Measurements from ENCODE around the gene SPP1. TPM values are rescaled to one million over a fixed set of nuclear protein-coding genes. Genes with fewer than 3 reads are reported as not detected.

Gene SPP1
- total RNA-seq, 1 experiment from 2014 or later, result 4.1 TPM

GRCh38 chr4:87953826-87954225, 21.7 kb upstream of the SPP1 start:
- BruUV-seq (replicated peaks), result no TSS peak
- Histone ChIP-seq H3K9ac (ENCODE audit: low read length) (no peak overlapping the region), H3K79me2 (ENCODE audit: insufficient read depth, low read length) (no peaks in the 10 kb centered on the region), H3K9me2 (ENCODE audit: insufficient read depth) (no peaks in the 10 kb centered on the region), H3K27me3 (ENCODE audit: insufficient read depth, low read length) (no peaks in the 10 kb centered on the region), H3K27ac (ENCODE audit: low read depth, low read length) (no peak overlapping the region), H3K36me3 (ENCODE audit: control insufficient read depth in 1 of 2, insufficient read depth in 2 of 2, low read length in 2 of 2) (no peaks in the 10 kb centered on the region), H3K4me2 (ENCODE audit: low read length) (no peak overlapping the region), H3K9me3 (ENCODE audit: control insufficient read depth in 1 of 2, insufficient read depth in 1 of 2, low read depth in 1 of 2, low read length in 2 of 2) (no peaks in the 10 kb centered on the region), H4K20me1 (ENCODE audit: insufficient read depth) (no peaks in the 10 kb centered on the region), H3K4me3 (replicated peaks in 1 of 2; ENCODE audit: low read depth in 1 of 2, low read length in 2 of 2) (no peak overlapping the region), H2AFZ (ENCODE audit: low read depth, low read length, poor library complexity, severe bottlenecking) (no peak overlapping the region), H3K4me1 (ENCODE audit: control insufficient read depth in 1 of 2, insufficient read depth in 2 of 2, low read length in 2 of 2) (peaks cover 0 to 8% of the 10 kb centered on the region in 2 experiments; a peak in 2 of 4 replicates)
- DNase-seq (ENCODE audit: low read depth, low spot score) (no peak), ATAC-seq (no peak)
- intact Hi-C loops (cut with micrococcal nuclease), result no loop called here
- POLR2A ChIA-PET, result no interaction called here
- RAD21 ChIA-PET (ENCODE audit: low non-redundant PET in 1 of 2, low total read pairs in 2 of 2, uncharacterized antibody in 2 of 2, unreplicated experiment in 2 of 2), result no interaction called here
- TF ChIP-seq CTCF (IDR thresholded peaks at IDR 0.05 in 2 of 3, conservative IDR thresholded peaks at IDR 0.05 in 1 of 3; ENCODE audit: borderline replicate concordance in 1 of 3, insufficient read depth in 1 of 3, low read depth in 2 of 3, low read length in 2 of 3) (no peak), CEBPB (IDR thresholded peaks at IDR 0.05; ENCODE audit: low read depth) (no peak), ZFX (IDR thresholded peaks at IDR 0.05) (no peak)
- CTCF ChIA-PET, result no interaction called here

- no peaks in the 10 kb centered on the region for H3K9me2 ChIP-seq (ENCODE audit: insufficient read depth)
- no peak overlapping the region for H3K4me3 ChIP-seq (replicated peaks in 1 of 2; ENCODE audit: low read depth in 1 of 2, low read length in 2 of 2)
- ChIA-PET CTCF (interaction anchor here (1.0 to 1.5 kb wide), 2 partner anchors 17 kb away, joined by 3 to 5 read pairs; no protein-coding TSS in a partner anchor), RAD21 (ENCODE audit: low non-redundant PET in 1 of 2, low total read pairs in 2 of 2, uncharacterized antibody in 2 of 2, unreplicated experiment in 2 of 2) (no interaction called here), POLR2A (no interaction called here)
- H3K9me3 ChIP-seq (ENCODE audit: control insufficient read depth in 1 of 2, insufficient read depth in 1 of 2, low read depth in 1 of 2, low read length in 2 of 2), result no peaks in the 10 kb centered on the region
- H3K27ac ChIP-seq (ENCODE audit: low read depth, low read length), result no peak overlapping the region
- H3K27me3 ChIP-seq (ENCODE audit: insufficient read depth, low read length), result no peaks in the 10 kb centered on the region
- H4K20me1 ChIP-seq (ENCODE audit: insufficient read depth), result no peaks in the 10 kb centered on the region
- intact Hi-C loops (cut with micrococcal nuclease), result no loop called here
- H3K4me2 ChIP-seq (ENCODE audit: low read length), result no peak overlapping the region
- no peak overlapping the region for H3K9ac ChIP-seq (ENCODE audit: low read length)
- no peaks in the 10 kb centered on the region for H3K36me3 ChIP-seq (ENCODE audit: control insufficient read depth in 1 of 2, insufficient read depth in 2 of 2, low read length in 2 of 2)
- DNase-seq (ENCODE audit: low read depth, low spot score) (no peak), ATAC-seq (no peak)
- H3K4me1 ChIP-seq (ENCODE audit: control insufficient read depth in 1 of 2, insufficient read depth in 2 of 2, low read length in 2 of 2), result no peaks in the 10 kb centered on the region
- H3K79me2 ChIP-seq (ENCODE audit: insufficient read depth, low read length), result no peaks in the 10 kb centered on the region
- no peak overlapping the region for H2AFZ ChIP-seq (ENCODE audit: low read depth, low read length, poor library complexity, severe bottlenecking)
- no TSS peak for BruUV-seq (replicated peaks)
- TF ChIP-seq EZH2phosphoT487 (IDR thresholded peaks at IDR 0.05; ENCODE audit: borderline replicate concordance) (no peak), ELF1 (IDR thresholded peaks at IDR 0.05; ENCODE audit: borderline replicate concordance, low read depth) (no peak), SP1 (IDR thresholded peaks at IDR 0.05; ENCODE audit: low read depth) (no peak), MAX (IDR thresholded peaks at IDR 0.05) (no peak), FOSL1 (IDR thresholded peaks at IDR 0.05; ENCODE audit: low read depth) (no peak), TCF7L2 (IDR thresholded peaks at IDR 0.05; ENCODE audit: borderline replicate concordance, extremely low read depth, insufficient read depth, insufficient read length) (no peak), EGR1 (IDR thresholded peaks at IDR 0.05; ENCODE audit: low read depth) (no peak), POLR2AphosphoS5 (IDR thresholded peaks at IDR 0.05; ENCODE audit: low read depth, low read length) (no peak), ZBTB33 (IDR thresholded peaks at IDR 0.05; ENCODE audit: extremely low read depth, insufficient replicate concordance, low read length) (no peak), ZFX (IDR thresholded peaks at IDR 0.05) (no peak)
- TF ChIP-seq, protein P1, sequence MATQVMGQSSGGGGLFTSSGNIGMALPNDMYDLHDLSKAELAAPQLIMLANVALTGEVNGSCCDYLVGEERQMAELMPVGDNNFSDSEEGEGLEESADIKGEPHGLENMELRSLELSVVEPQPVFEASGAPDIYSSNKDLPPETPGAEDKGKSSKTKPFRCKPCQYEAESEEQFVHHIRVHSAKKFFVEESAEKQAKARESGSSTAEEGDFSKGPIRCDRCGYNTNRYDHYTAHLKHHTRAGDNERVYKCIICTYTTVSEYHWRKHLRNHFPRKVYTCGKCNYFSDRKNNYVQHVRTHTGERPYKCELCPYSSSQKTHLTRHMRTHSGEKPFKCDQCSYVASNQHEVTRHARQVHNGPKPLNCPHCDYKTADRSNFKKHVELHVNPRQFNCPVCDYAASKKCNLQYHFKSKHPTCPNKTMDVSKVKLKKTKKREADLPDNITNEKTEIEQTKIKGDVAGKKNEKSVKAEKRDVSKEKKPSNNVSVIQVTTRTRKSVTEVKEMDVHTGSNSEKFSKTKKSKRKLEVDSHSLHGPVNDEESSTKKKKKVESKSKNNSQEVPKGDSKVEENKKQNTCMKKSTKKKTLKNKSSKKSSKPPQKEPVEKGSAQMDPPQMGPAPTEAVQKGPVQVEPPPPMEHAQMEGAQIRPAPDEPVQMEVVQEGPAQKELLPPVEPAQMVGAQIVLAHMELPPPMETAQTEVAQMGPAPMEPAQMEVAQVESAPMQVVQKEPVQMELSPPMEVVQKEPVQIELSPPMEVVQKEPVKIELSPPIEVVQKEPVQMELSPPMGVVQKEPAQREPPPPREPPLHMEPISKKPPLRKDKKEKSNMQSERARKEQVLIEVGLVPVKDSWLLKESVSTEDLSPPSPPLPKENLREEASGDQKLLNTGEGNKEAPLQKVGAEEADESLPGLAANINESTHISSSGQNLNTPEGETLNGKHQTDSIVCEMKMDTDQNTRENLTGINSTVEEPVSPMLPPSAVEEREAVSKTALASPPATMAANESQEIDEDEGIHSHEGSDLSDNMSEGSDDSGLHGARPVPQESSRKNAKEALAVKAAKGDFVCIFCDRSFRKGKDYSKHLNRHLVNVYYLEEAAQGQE (IDR thresholded peaks at IDR 0.05; ENCODE audit: low read depth), result no peak
These were observed 19.0 kb upstream of the SPP1 start for GRCh38 chr4:87956501-87956900.
